Karpas-422 (cell line): ENCODE data around the gene OR1E2. TPM values are rescaled to one million over a fixed set of nuclear protein-coding genes. Genes with fewer than 3 reads are reported as not detected.

Experiments
- DNase-seq: peaks from one replicate; pipeline ENCODE4 v3.0.0-alpha.2; 2015
- H2AFZ ChIP-seq: fragments of 200-600 bp; sonication (generic); 2 replicates; pipeline ENCODE4 v1.6.1; 2014; ENCODE audit warnings: antibody characterized with exemption, low read length, mixed read lengths
- H3K27ac ChIP-seq: fragments of 200-600 bp; sonication (generic); 2 replicates; pipeline ENCODE4 v1.5.1; 2014; ENCODE audit warnings: mild to moderate bottlenecking, low read length, moderate library complexity
- H3K27me3 ChIP-seq: fragments of 200-600 bp; sonication (generic); 2 replicates; pipeline ENCODE4 v1.6.1; 2014; ENCODE audit warnings: low read length, mixed read lengths
- H3K36me3 ChIP-seq: fragments of 200-600 bp; sonication (generic); 2 replicates; pipeline ENCODE4 v1.6.1; 2014; ENCODE audit warnings: low read length, mixed read lengths; ENCODE audit not compliant: insufficient read depth
- H3K4me1 ChIP-seq: fragments of 200-600 bp; sonication (generic); 2 replicates; pipeline ENCODE4 v1.6.1; 2014; ENCODE audit warnings: mild to moderate bottlenecking, low read length, mixed read lengths
- H3K4me2 ChIP-seq: fragments of 200-600 bp; sonication (generic); 2 replicates; pipeline ENCODE4 v1.6.1; 2014; ENCODE audit warnings: low read length, low read depth, mild to moderate bottlenecking; ENCODE audit not compliant: poor library complexity, severe bottlenecking
- H3K4me3 ChIP-seq: fragments of 200-600 bp; sonication (generic); 2 replicates; pipeline ENCODE4 v1.5.1; 2014; ENCODE audit warnings: mild to moderate bottlenecking, antibody characterized with exemption, low read length, mixed read lengths
- H3K79me2 ChIP-seq: fragments of 200-600 bp; sonication (generic); 2 replicates; pipeline ENCODE4 v1.6.1; 2014; ENCODE audit warnings: mild to moderate bottlenecking, low read length, mixed read lengths
- H3K9ac ChIP-seq: fragments of 200-600 bp; sonication (generic); 2 replicates; pipeline ENCODE4 v1.6.0; 2014; ENCODE audit warnings: low read length
- H3K9me2 ChIP-seq: fragments of 200-600 bp; sonication (generic), shearing (Covaris generic); replicated peaks from 2 replicates; pipeline ENCODE4 v1.6.0; 2014; ENCODE audit warnings: mild to moderate bottlenecking, low read length, moderate library complexity; ENCODE audit not compliant: insufficient read depth
- H3K9me3 ChIP-seq: fragments of 300-700, 200-600 bp; sonication (generic); 2 replicates; pipeline ENCODE4 v1.6.1; 2014; ENCODE audit warnings: low read length, mixed read lengths
- H4K20me1 ChIP-seq: fragments of 200-600 bp; sonication (generic); 2 replicates; pipeline ENCODE4 v1.6.1; 2014; ENCODE audit warnings: mild to moderate bottlenecking, antibody characterized with exemption, low read length, low read depth; ENCODE audit not compliant: insufficient read depth
- total RNA-seq: library from RNA; depleted of rRNA; stranded (reverse); fragments of >200 nt; shearing (Covaris generic); gene quantifications from 2 replicates; pipeline ENCODE4 v1.2.3, GENCODE V29; 2014; ENCODE audit warnings: low replicate concordance; rRNA removed

The OR1E2 gene
- total RNA-seq, 1 experiment from 2014 or later: not detected

DNA sequence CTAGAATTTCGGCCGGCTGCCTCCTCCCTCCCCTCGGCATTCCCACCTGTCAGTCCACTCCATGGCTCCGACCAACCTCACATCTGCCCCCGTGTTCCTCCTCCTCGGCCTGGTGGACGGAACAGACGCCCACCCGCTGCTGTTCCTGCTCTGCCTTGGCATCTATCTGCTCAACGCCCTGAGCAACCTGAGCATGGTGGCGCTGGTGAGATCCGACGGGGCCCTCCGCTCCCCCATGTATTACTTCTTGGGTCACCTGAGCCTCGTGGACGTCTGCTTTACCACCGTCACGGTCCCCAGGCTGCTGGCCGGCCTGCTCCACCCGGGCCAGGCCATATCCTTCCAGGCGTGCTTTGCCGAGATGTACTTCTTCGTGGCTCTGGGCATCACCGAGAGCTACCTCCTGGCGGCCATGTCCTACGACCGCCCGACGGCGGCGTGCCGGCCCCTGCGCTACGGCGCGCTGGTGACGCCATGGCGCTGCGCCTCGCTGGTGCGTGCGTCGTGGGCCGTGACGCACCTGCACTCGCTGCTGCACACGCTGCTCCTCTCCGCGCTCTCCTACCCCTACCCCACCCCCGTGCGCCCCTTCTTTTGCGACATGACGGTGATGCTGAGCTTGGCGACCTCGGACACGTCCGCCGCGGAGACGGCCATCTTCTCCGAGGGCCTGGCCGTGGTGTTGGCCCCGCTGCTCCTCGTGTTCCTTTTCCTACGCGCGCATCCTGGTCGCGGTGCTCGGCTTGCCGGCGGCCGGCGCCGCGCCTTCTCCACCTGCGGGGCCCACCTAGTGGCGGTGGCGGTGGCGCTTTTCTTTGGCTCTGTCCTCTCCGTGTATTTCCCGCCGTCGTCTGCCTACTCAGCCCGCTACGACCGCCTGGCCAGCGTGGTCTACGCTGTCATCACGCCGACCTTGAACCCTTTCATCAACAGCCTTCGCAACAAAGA, 47.5 kb downstream of the OR1E2 start, which contains the start of gene OR3A2:
Gene OR3A2, minus strand, starts transcription at position 440 of the 948 bp plus-strand sequence.
- Histone ChIP-seq H4K20me1 (no peaks in the 10 kb centered on the region), H3K9me3 (no peaks in the 10 kb centered on the region), H3K4me1 (no peaks in the 10 kb centered on the region), H2AFZ (no peak within 1 kb of the TSS), H3K9ac (no peak within 1 kb of the TSS), H3K27me3 (no peaks in the 10 kb centered on the region), H3K4me2 (no peak within 1 kb of the TSS), H3K79me2 (no peaks in the 10 kb centered on the region), H3K4me3 (no peak within 1 kb of the TSS), H3K9me2 (no peaks in the 10 kb centered on the region), H3K27ac (no peak within 1 kb of the TSS), H3K36me3 (no peaks in the 10 kb centered on the region)
- DNase-seq: no peak

Other genes starting within 250 kb of the OR1E2 start
- not detected in 2 replicates for gene OR1A2, start 236.3 kb downstream of the OR1E2 start, total RNA-seq
- not detected in 2 replicates for gene OR1A1, start 226.2 kb downstream of the OR1E2 start, total RNA-seq
- not detected in 2 replicates for gene OR3A1, start 135.5 kb downstream of the OR1E2 start, total RNA-seq
- gene OR3A2, start 47.5 kb downstream of the OR1E2 start, total RNA-seq: not detected in 2 replicates
- not detected in 2 replicates for gene OR1E1, start 35.4 kb downstream of the OR1E2 start, total RNA-seq
- not detected in 2 replicates for gene OR3A3, start 22.5 kb downstream of the OR1E2 start, total RNA-seq
- not detected in 2 replicates for gene SPATA22, start 38.0 kb upstream of the OR1E2 start, total RNA-seq
- gene ASPA, start 42.2 kb upstream of the OR1E2 start, total RNA-seq: not detected in 2 replicates
- gene TRPV3, start 124.0 kb upstream of the OR1E2 start, total RNA-seq: 0.87 and 1.4 TPM in 2 replicates
- 3.3 and 4.3 TPM in 2 replicates for gene TRPV1, start 175.6 kb upstream of the OR1E2 start, total RNA-seq
- gene SHPK, start 202.4 kb upstream of the OR1E2 start, total RNA-seq: 5.4 and 11.6 TPM in 2 replicates
- 21.1 and 27.3 TPM in 2 replicates for gene CTNS, start 202.9 kb upstream of the OR1E2 start, total RNA-seq
- 31.5 and 39.5 TPM in 2 replicates for gene TAX1BP3, start 234.7 kb upstream of the OR1E2 start, total RNA-seq
- 21.0 and 34.2 TPM in 2 replicates for gene EMC6, start 235.0 kb upstream of the OR1E2 start, total RNA-seq